GM19099 (cell line): Measurements from ENCODE around the gene OR5B21.

ENCODE experiments used
- POLR2A ChIP-seq: IDR thresholded peaks from 3 replicates; pipeline ENCODE4 v1.6.1; 2011; ENCODE audit warnings: low read depth; ENCODE audit not compliant: insufficient read length; ENCODE audit errors: extremely low read depth

Gene OR5B21

DNA sequence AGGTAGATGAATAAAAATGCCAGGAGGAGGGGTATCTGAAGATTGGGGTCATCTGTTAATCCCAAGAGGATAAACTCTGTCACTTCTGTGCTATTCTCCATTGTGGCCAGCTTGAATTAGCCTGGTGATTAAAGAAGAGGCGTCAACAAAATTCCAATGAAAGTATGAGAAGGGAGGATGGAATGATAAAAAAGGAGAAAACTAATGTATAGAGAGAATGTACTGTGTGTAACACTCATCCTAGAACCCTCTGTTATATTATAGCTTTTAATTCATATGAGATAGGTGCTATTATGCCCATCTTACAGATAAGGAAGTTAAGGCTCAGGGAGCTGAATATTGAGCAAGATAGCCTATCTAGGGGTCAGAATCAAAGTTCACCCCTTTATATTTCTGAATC, at the start of gene OR5B21:
Gene OR5B21 (minus strand): TSS at position 101 of the 400 bp plus-strand sequence. CDS start 0 bp downstream, at position 101.
- no peak for TF ChIP-seq POLR2A

DNA sequence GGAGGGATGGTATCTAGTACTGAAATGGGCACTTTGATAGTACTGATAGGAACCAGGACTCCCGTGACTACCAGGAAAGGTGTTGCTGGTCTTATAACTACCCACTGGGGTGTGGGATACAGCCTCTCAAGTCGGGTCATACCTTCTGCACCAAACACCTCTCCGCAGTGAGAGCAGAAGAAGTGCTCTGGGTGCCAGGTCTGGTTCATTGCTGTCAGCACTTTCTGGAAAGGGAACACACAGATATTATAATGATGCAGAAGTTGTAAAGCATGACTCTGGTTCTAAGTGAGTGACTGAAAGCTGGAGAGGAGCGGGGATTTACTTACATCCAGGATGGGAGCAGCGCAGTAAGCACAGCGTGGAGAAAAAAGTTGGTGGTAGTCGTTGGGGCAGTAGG, 41.7 kb upstream of the OR5B21 start:
- TF ChIP-seq POLR2A = no peak

DNA sequence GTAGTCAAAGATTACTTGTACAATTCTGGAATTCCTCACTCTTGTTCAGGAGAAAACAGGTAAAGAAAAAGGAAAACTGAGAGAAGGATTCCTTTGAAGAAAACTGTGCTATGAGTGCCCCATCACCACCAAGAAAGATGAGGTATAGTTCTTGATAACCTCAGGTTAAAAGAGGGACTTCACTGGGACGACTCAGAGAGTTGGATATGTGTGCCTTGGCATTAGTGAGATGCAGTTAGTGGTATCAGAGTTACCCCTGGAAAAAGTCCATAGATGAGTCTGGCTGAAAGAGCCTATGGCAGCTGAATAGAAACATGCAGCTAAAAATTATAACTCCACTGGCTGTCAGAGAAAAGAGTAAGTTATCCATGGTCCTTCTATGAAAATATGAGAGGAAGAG, 38.9 kb upstream of the OR5B21 start:
- no peak for TF ChIP-seq POLR2A

DNA sequence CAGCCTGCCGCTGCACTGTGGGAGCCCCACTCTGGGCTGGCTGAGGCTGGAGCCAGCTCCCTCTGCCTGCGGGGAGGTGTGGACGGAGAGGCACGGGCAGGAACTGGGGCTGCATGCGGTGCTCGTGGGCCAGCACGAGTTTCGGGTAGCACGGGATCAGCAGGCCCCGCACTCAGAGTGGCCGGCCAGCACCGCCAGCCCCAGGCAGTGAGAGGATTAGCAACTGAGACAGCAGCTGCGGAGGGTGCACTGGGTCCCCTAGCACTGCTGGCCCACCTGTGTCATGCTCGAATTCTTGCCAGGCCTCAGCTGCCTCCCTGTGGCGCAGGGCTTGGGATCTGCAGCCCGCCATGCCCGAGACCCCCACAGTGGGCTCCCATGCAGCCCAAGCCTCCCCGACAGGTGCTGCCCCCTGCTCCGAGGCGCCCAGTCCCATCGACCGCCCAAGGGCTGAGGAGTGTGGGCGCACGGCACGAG, 24.0 kb upstream of the OR5B21 start:
- TF ChIP-seq POLR2A = no peak

DNA sequence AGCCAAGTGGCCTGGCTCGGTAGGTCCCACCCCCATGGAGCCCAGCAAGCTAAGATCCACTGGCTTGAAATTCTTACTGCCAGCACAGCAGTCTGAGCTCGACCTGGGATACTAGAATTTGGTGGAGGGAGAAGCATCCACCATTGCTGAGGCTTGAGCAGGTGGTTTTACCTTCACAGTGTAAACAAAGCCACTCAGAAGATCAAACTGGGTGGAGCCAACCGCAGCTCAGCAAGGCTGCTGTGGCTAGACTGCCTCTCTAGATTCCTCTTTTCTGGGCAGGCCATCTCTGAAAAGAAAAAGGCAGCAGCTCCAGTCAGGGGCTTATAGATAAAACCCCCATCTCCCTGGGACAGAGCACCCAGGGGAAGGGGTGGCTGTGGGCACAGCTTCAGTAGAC, 22.3 kb upstream of the OR5B21 start:
- no peak for TF ChIP-seq POLR2A

DNA sequence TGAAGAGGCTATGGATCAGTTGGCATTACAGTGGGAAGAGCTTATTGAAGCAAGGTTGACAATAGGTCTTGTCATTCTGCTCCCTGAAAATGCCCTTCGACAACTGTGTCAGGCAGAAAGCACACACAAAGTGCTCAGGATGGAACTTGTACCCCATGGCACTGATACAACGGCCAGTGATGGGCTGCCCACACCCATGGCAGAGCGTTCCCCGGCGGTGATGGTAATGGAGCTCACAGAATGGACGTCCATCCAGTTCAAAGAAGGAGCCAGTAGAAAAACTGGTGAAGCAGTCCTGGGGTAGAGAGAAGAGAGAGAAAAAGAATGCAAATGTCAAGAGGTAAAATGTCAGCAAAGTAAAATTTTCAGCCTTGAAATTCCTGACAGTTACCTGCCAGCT, 19.5 kb upstream of the OR5B21 start:
- no peak for TF ChIP-seq POLR2A

DNA sequence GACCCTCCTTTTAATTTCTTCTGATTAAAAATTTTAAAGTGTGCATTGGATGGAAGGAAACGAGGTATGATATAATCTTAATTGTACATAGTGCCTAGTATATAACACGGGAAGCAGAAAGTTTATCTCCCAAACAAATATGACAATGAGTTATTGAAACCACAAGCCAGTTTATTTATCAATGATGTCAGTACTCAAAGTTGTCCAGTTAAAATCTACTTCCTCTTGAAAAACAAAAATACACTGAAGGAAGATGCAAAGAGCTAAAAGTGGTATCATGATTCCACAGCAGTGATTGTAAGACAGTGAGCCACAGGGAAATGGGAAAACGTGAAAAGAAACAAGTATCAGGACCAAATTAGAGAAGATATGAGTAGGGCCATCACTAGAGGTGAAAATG, 18.8 kb upstream of the OR5B21 start:
- no peak for TF ChIP-seq POLR2A

DNA sequence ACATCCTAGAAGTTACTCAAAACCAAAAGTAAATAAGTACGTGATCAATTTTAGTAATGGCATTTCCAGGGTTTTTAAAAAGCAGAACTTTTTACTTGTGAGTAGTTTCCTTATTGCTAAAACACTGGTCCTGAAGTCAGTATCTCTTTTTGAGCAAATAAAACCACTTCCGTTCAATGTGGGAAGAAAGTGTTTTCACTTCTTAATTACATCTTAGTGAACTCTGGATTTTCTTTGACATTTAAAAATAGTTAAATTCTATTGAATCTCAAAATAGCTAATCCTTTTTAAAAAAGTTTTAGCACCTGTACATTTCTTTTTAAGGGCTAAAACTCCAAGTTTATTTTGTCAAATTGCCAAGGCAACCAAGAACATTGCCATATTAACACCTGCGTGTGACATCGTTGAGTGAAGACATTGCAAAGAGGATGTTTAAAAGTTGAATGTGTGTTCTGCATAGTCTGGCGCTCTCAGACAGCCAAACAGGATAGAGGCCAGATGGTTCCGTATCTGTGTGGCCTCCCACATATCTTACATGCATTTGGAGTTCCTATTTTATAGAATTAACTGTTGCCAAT, 17.2 kb upstream of the OR5B21 start:
- no peak for TF ChIP-seq POLR2A

DNA sequence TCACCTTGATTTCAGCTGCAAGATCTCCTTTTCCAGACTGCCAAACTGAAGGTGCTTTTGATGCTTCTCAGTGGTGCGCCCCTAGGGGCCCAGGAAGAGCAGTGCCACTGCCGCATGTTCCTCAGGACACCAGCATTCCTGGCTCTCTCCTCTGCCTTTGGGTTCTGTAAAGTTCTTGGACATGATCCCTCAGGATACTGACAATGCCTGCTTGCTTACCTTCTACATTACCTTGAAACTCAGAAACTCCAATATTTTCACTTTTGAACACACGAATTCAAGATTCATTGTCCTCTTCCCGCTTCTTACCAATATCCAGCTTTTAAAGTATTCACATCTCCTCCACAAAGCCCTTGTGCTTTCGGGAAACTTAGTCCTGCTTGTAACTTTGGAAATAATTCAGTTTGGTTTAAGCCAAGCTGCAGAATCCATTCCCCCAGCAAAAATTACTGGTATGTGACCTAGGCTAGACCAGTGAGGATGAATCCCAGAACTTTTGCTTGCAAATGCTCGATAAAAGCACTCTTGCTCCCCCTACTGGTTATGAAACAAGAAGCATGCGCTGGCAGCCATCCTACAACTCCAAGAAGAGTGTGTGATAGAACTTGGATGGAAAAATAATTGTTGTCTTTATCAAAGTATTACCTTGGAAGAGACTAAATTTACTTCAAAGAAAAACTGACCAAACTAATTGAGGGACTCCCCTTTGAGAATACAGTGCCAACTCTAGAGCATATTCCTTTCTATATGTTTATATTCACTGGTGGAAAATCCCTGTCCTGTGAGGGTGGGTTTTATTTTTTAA, 16.5 kb upstream of the OR5B21 start:
- TF ChIP-seq POLR2A = peak; percentile 7

DNA sequence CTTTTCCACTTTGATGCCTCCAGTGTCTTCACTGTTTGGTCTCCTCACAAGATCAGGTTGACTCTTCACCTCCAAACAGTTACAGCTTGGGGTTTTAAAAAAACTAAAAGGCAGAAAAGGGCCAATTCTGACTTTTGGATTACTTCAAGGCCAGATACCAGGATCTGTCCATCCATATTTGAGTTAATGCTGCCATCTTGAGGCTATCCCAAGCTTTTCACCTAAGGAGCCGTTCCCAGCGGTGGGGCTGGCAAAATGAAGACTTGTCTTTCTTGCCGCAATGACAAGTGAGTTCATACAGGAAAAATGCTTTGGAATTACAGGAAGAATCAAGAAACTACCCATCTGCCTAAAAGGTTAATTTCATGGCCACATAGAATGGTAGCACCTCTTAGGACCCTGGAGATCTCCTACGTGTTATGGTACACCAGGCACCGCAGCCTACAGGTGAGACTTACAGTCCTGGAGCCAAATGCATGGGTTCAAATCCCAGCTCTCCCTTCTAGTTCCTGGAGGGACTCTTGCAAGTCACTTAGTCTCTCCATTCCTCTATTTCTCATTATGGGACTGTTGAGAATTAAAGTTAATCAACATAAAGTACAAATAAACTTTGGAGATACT, 6.0 kb upstream of the OR5B21 start:
- TF ChIP-seq POLR2A = no peak

DNA sequence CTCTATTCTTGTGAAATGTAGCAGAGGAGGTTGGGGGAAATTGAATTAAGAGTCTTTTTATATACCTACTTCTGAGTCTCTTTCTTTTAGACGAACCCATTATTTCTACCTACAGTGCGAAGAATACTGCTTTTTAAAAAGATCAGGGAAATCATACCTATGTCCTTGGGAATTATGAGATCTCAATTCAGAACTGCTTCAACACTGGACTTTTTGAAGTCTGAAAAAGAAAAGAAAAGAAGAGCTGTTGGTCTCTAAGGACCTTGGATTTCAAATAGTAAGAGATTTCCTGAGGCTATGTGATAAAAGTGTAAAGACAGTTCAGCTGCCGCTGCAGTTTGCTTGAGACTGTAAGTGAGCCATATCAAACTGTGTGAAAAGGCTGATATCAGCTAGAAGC, 3.7 kb upstream of the OR5B21 start:
- no peak for TF ChIP-seq POLR2A

DNA sequence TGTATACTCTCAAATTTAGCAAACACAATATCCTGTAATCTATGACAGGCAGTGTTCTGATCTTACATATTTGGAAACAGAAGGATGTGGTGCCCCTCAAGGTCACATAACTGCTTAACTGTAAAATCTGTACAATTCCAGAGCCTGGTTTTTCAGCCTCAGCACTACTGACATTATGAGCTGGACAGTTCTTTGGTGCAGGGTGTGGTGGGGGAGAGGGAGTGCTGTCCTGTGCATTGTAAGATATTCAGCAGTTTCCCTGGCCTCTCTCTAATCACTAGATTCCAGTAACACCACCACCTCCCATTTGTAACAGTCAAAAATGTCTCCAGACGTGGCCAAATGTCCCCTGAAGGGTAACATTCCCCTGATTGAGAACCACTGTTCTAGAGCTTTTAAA, 1.8 kb upstream of the OR5B21 start:
- TF ChIP-seq POLR2A = no peak

DNA sequence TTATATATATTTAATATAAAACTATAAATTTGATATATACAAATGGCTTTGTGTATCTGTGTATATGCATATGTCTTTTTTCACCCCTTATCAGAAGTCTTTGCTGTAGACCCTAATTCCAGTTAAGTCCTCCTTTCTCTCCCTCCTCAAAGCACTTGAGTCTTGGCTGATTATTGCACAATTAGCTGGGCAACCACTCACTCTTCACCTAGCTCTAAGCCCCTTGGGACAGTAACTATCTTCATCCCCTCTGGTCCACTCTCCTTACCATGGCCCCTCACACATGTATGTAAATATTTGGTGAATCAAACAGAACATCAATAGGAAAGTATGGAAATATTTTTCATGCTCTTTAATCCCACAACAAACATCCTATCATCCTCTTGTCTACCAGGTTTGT, 909 bp upstream of the OR5B21 start:
- TF ChIP-seq POLR2A = no peak

DNA sequence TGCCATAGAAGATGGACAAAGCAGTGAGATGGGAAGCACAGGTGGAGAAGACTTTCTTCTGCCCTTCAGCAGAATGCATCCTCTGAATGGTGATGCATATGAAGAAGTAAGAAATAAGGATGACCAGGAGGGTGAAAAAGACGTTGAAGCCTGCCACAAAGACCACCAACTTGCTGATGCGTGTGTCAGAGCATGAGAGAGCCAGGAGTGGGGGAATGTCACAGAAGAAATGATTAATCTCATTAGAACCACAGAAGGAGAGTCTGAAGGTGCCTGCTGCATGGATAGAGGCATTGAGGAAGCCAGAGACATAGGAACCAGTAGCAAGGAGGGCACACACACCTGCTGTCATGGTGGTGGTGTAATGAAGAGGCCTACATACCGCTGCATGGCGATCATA, 550 bp downstream of the OR5B21 start:
- no peak for TF ChIP-seq POLR2A

DNA sequence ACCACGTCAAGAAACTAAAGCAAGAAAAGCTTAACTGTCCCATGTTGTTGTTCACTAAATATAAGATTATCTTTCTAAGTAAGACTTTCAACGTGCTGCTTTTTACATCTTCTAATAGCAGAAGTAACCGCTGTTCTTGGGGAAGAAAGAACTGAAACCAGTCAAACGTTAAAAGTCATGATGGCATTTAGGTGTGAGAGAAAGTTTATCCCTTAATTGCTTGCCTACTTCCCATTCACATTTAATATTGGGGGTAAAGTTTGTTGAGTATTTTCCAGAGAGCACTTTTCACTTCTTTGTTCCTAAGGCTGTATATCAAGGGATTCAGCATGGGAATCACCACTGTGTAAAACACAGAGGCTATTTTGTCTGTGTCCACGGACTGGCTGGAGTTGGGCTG, 970 bp downstream of the OR5B21 start:
- no peak for TF ChIP-seq POLR2A

DNA sequence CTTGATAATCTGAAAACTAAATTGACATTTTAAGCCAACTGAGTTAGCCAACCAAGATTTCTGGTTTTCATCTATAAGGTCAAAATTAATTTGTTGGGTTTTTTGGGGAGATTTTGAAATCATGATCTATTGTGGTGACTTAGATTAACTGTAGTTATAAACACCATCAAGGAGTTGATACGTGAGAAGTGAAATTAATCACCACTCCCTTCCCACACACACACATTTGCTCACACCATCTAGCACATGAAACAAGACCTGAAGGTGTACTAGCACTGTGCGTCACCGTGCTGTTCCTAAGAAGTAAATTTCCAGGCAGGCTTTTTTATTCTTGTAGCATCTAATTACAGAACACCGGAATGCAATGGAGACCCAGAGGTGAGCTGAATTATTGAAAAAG, 2.1 kb downstream of the OR5B21 start:
- no peak for TF ChIP-seq POLR2A
